Iris pigment epithelial cell (primary cell): Measurements from ENCODE around the gene PTGS1.
A peak's percentile ranks its signal among the peaks of the same experiment; 100 is the strongest.
"Not testable (repeated sequence)": the region's sequence is repeated elsewhere in the genome, so short reads cannot be mapped to it uniquely, and the experiment has no call there.

Experiments
- DNase-seq: peaks from one replicate; pipeline ENCODE4 v3.0.0-alpha.2; 2011; ENCODE audit warnings: low read depth

The PTGS1 gene

GRCh38 chr9:122398371-122398924, 27.6 kb downstream of the PTGS1 start:
- no peak for DNase-seq

GRCh38 chr9:122401896-122402295, 31.1 kb downstream of the PTGS1 start:
- DNase-seq: no peak

- peak; percentile 99 for DNase-seq
Measured at GRCh38 chr9:122402403-122402871, 31.6 kb downstream of the PTGS1 start.

GRCh38 chr9:122402874-122403273, 32.0 kb downstream of the PTGS1 start:
- DNase-seq: peak; percentile 52

GRCh38 chr9:122403381-122404000, 32.7 kb downstream of the PTGS1 start:
- no peak for DNase-seq

GRCh38 chr9:122405304-122406069, 34.7 kb downstream of the PTGS1 start:
- DNase-seq: not testable (repeated sequence)

- no peak for DNase-seq
Measured at GRCh38 chr9:122406070-122406890, 35.5 kb downstream of the PTGS1 start.

- DNase-seq: not testable (repeated sequence)
Measured at GRCh38 chr9:122414108-122414507, 43.3 kb downstream of the PTGS1 start.

GRCh38 chr9:122418016-122418415, 47.2 kb downstream of the PTGS1 start:
- no peak for DNase-seq

GRCh38 chr9:122420315-122420714, 49.5 kb downstream of the PTGS1 start:
- no peak for DNase-seq

GRCh38 chr9:122425087-122425486, 54.3 kb downstream of the PTGS1 start:
- DNase-seq: no peak

GRCh38 chr9:122426723-122427122, 55.9 kb downstream of the PTGS1 start:
- DNase-seq: no peak

- DNase-seq: no peak
Measured at GRCh38 chr9:122442568-122442967, 71.7 kb downstream of the PTGS1 start.

GRCh38 chr9:122444041-122444733, 73.4 kb downstream of the PTGS1 start:
- peak; percentile 90 for DNase-seq
